Type B pancreatic cell (in vitro differentiated cells): ENCODE data around the gene SUSD6. TPM values are rescaled to one million over a fixed set of nuclear protein-coding genes. Genes with fewer than 3 reads are reported as not detected.

Experiments used
- DNase-seq: peaks from one replicate; pipeline ENCODE4 v3.0.0; 2021; ENCODE audit warnings: mixed read lengths; ENCODE audit not compliant: unreplicated experiment; ENCODE audit errors: extremely low spot score
- H3K27ac Mint-ChIP-seq: 2 replicates; pipeline ENCODE4 v1.8.0; 2021; ENCODE audit warnings: mild to moderate bottlenecking, mixed read lengths
- H3K27me3 Mint-ChIP-seq: 2 replicates; pipeline ENCODE4 v1.8.0; 2021; ENCODE audit warnings: mixed read lengths
- H3K36me3 Mint-ChIP-seq: 2 replicates; pipeline ENCODE4 v1.8.0; 2021; ENCODE audit warnings: mixed read lengths
- H3K4me1 Mint-ChIP-seq: one replicate; pipeline ENCODE4 v1.8.0; 2021; ENCODE audit warnings: mixed read lengths; ENCODE audit not compliant: unreplicated experiment
- H3K4me3 Mint-ChIP-seq: 2 replicates; pipeline ENCODE4 v1.8.0; 2021; ENCODE audit warnings: mild to moderate bottlenecking, mixed read lengths
- H3K9me3 Mint-ChIP-seq: 2 replicates; pipeline ENCODE4 v1.8.0; 2021; ENCODE audit warnings: mixed read lengths
- total RNA-seq: library from RNA; stranded (reverse); gene quantifications from 2 replicates; pipeline ENCODE4 v1.2.1, GENCODE V29; 2021; ENCODE audit warnings: low replicate concordance
- TF ChIP-seq, protein P1 (sequence below): fragments of 200-600 bp; sonication (generic); conservative IDR thresholded peaks from 2 replicates; pipeline ENCODE4 v1.5.0; 2021; ENCODE audit warnings: antibody characterized with exemption, mild to moderate bottlenecking

Gene SUSD6
- total RNA-seq, 1 donor from 2014 or later = 31.7 TPM

DNA sequence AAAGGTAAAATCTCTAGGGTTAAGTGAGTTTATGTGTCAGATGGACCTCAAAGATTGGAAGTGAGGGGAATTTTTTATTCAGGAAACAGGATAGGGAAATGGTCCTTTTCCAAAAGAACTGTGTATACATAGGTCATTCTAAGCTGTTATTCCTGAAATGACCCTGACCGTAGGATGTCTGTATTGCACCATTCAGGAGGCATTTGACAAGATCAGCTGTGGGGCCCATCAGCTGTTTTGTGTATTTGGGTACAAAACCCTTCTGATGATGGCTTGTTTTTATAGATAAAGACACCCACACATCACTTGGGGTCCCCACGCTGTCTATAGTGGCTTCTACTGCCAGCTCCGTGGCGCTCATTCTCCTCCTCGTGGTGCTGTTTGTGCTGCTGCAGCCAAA, 92.9 kb downstream of the SUSD6 start:
- H3K36me3 Mint-ChIP-seq = peaks cover 18% of the 10 kb centered on the region
- no peak overlapping the region for H3K27ac Mint-ChIP-seq
- no peaks in the 10 kb centered on the region for H3K27me3 Mint-ChIP-seq
- no peak overlapping the region for H3K4me3 Mint-ChIP-seq
- H3K9me3 Mint-ChIP-seq = no peaks in the 10 kb centered on the region
- H3K4me1 Mint-ChIP-seq = peaks cover 27% of the 10 kb centered on the region
- TF ChIP-seq, protein P1, sequence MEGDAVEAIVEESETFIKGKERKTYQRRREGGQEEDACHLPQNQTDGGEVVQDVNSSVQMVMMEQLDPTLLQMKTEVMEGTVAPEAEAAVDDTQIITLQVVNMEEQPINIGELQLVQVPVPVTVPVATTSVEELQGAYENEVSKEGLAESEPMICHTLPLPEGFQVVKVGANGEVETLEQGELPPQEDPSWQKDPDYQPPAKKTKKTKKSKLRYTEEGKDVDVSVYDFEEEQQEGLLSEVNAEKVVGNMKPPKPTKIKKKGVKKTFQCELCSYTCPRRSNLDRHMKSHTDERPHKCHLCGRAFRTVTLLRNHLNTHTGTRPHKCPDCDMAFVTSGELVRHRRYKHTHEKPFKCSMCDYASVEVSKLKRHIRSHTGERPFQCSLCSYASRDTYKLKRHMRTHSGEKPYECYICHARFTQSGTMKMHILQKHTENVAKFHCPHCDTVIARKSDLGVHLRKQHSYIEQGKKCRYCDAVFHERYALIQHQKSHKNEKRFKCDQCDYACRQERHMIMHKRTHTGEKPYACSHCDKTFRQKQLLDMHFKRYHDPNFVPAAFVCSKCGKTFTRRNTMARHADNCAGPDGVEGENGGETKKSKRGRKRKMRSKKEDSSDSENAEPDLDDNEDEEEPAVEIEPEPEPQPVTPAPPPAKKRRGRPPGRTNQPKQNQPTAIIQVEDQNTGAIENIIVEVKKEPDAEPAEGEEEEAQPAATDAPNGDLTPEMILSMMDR = no peak
- DNase-seq = no peak

DNA sequence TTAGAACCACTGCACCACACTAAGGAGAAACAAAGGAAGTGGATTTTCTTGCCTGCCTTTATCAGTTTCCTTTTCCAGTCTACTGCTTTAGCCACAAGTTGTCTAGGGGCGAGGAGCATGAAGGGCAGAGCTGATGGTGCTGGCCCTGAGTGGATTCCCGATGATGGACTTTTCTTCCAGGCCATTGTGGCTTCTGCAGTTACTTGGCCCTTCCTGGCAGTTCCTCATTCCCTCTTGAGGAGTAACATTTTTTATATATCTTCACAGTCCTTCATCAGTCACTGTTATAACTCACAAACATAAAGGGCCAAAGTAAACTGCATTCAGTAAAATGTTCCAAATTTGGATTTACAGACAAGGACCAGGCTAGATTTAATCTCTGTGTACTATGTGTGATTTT, 94.3 kb downstream of the SUSD6 start:
- peaks cover 37% of the 10 kb centered on the region for H3K4me1 Mint-ChIP-seq
- peaks cover 22% of the 10 kb centered on the region for H3K36me3 Mint-ChIP-seq
- no peaks in the 10 kb centered on the region for H3K9me3 Mint-ChIP-seq
- no peak overlapping the region for H3K27ac Mint-ChIP-seq
- no peak for DNase-seq
- H3K4me3 Mint-ChIP-seq = no peak overlapping the region
- TF ChIP-seq, protein P1 = no peak
- no peaks in the 10 kb centered on the region for H3K27me3 Mint-ChIP-seq

DNA sequence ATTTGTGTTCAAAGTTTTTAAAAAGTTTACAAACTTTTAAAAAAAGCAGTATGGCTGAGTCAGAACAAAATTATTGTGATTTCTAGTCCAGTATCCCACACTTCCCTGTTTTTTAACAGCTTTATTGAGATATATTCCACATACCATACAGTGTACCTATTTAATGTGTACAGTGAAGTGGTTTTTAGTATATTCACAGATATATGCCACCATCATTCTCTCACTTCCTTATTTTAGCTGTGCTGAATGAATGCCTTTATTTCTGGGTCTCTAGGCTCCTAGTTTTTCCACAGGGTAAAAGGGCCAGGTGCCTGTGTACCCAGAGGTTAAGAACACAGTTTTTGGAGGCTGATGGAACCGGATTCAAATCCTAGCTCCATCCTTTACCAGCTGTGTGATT, 96.7 kb downstream of the SUSD6 start:
- TF ChIP-seq, protein P1 = no peak
- no peak for DNase-seq
- Mint-ChIP-seq H3K4me1 (peaks cover 46% of the 10 kb centered on the region), H3K9me3 (no peaks in the 10 kb centered on the region), H3K36me3 (peaks cover 22% of the 10 kb centered on the region), H3K4me3 (no peak overlapping the region), H3K27ac (no peak overlapping the region), H3K27me3 (no peaks in the 10 kb centered on the region)

DNA sequence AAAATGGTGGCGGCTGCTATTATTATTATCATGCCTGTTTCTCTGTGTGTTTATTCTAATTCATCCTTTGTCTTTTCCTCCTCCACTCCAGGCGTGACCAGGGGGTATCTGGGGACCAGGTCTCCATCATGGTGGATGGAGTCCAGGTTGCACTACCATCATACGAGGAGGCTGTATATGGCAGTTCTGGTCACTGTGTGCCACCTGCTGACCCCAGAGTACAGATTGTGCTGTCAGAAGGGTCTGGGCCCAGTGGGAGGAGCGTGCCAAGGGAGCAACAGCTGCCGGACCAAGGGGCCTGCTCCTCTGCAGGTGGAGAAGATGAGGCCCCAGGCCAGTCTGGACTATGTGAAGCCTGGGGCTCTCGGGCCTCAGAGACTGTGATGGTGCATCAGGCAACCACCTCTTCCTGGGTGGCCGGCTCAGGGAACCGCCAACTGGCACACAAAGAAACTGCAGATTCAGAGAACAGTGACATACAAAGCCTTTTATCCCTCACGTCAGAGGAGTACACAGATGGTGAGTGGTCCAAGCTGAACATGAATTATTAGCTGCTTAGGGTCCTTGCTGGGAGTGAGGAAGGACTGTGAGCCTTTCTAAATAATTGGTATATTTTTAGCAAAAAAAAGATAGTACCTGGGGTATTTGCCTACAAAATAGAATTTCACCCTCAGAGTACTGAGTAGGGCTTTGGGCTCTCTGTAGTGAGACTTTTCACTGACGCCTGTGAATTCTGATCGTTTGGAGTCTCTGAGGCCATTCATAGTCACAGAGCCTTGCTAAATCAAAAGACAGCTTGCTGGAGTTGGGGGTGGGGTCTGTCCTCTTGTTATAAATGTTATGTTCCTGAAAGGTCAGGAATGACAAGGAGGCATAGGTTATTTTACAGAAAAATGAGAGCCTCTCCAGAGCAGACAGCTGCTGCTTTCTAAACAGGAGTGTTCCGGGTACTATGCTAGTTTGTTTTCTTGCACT, 97.5 kb downstream of the SUSD6 start:
- TF ChIP-seq, protein P1 = peak; percentile 65
- H3K27ac Mint-ChIP-seq = peak overlapping the region; percentile 43
- H3K4me3 Mint-ChIP-seq = no peak overlapping the region
- H3K36me3 Mint-ChIP-seq = peaks cover 19% of the 10 kb centered on the region
- H3K4me1 Mint-ChIP-seq = peaks cover 50% of the 10 kb centered on the region
- no peaks in the 10 kb centered on the region for H3K27me3 Mint-ChIP-seq
- DNase-seq = no peak
- no peaks in the 10 kb centered on the region for H3K9me3 Mint-ChIP-seq

DNA sequence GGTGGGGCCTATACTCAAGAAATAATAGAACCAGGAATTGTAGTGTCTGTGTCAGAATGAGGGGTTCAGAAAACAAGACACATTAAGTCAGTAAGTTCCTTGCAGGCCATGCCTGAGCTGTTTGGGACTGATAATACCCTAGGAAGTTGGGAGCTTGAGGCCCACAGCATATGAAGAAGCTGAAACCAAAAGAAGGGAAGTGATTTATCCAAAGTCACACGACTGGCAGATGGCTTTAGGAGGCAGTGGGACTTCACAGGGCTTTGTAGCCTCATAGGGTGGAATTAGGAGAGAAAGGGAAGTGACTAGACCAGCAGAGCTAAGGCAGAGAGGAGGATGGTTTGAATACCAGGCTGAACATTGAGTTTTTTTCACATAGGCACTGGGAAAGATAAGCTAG, 99.0 kb downstream of the SUSD6 start:
- Mint-ChIP-seq H3K27ac (peak overlapping the region; percentile 28), H3K36me3 (peaks cover 16% of the 10 kb centered on the region), H3K27me3 (no peaks in the 10 kb centered on the region), H3K4me3 (peak overlapping the region; percentile 6), H3K9me3 (no peaks in the 10 kb centered on the region), H3K4me1 (peaks cover 55% of the 10 kb centered on the region)
- no peak for DNase-seq
- TF ChIP-seq, protein P1 = no peak
